Adrenal gland (tissue), 5 donors: ENCODE measurements around the gene INMT.
A peak's percentile ranks its signal among the peaks of the same experiment; 100 is the strongest.

Source experiments
- POLR2A ChIP-seq, 2 donors: fragments of 450-650 bp; IDR thresholded peaks; one replicate each; pipeline ENCODE4 v1.6.1; 2017; ENCODE audit warnings: antibody characterized with exemption in 2 of 2, mild to moderate bottlenecking in 2 of 2, moderate library complexity in 1 of 2
- TF ChIP-seq, protein P1 (sequence below), 6 experiments: fragments of 450-650 bp in 4 of 6; fragments of 200-600 bp in 2 of 6; sonication (generic) in 1 of 6; IDR thresholded peaks; 1 replicate in 5 of 6; 2 replicates in 1 of 6; pipeline versions ENCODE4 v1.5.1 to v1.8.0; 2016 to 2021; ENCODE audit warnings: antibody characterized with exemption in 6 of 6, mild to moderate bottlenecking in 2 of 6, moderate library complexity in 1 of 6
- donor health status: DM: no; HTN: no; CAD: no.

DNA sequence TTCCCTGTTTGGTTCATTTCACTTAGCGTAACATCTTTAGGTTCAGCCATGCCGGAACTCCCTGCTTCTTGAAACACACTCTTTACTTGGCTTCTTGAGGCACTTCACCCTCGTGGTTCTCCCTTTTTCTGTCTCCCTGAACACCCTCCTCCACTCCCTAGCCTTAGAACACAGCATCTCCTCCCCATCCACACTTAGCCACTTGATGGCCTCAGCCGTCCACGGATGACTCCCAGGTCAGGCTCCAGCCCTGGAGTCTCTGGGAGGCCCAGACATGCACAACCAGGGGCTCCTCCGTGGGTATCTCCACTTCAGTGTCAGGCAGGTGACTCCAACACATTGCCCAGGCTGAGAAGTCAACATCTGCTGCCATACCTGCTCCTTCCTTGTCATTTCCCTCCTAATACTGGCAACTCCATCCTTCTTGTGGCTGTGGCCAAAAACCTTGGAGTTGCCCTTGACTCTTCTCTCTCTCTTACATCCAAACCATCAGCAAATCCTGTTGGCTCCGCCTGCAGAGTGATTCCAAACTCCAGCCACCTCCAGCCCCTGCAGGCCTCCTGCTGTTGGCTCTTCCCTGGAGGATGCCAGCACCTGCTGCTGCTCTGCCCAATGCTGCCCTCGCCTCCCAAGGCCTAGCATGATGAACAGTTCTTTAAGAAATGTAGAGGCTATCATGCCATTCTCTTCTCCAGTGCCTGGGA, 8.4 kb upstream of the INMT start:
- no peak for TF ChIP-seq POLR2A (IDR thresholded peaks at IDR 0.05)
- TF ChIP-seq, protein P1, sequence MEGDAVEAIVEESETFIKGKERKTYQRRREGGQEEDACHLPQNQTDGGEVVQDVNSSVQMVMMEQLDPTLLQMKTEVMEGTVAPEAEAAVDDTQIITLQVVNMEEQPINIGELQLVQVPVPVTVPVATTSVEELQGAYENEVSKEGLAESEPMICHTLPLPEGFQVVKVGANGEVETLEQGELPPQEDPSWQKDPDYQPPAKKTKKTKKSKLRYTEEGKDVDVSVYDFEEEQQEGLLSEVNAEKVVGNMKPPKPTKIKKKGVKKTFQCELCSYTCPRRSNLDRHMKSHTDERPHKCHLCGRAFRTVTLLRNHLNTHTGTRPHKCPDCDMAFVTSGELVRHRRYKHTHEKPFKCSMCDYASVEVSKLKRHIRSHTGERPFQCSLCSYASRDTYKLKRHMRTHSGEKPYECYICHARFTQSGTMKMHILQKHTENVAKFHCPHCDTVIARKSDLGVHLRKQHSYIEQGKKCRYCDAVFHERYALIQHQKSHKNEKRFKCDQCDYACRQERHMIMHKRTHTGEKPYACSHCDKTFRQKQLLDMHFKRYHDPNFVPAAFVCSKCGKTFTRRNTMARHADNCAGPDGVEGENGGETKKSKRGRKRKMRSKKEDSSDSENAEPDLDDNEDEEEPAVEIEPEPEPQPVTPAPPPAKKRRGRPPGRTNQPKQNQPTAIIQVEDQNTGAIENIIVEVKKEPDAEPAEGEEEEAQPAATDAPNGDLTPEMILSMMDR (IDR thresholded peaks at IDR 0.05), result peak in 2 of 6 experiments; percentile 16 to 22
